GM23248 (cell line): ENCODE data around the gene RUNX1.

Experiments used
- EZH2 ChIP-seq: fragments of 200-600 bp; sonication (generic); IDR thresholded peaks from 2 replicates; pipeline ENCODE4 v1.6.1; 2018; ENCODE audit warnings: antibody characterized with exemption, mild to moderate bottlenecking; ENCODE audit not compliant: insufficient read depth, poor library complexity, severe bottlenecking
- EZH2phosphoT487 ChIP-seq: fragments of 200-600 bp; sonication (generic); IDR thresholded peaks from 2 replicates; pipeline ENCODE4 v1.6.1; 2018; ENCODE audit warnings: antibody characterized with exemption, moderate library complexity, mild to moderate bottlenecking, low read depth; ENCODE audit not compliant: insufficient read depth

DNA sequence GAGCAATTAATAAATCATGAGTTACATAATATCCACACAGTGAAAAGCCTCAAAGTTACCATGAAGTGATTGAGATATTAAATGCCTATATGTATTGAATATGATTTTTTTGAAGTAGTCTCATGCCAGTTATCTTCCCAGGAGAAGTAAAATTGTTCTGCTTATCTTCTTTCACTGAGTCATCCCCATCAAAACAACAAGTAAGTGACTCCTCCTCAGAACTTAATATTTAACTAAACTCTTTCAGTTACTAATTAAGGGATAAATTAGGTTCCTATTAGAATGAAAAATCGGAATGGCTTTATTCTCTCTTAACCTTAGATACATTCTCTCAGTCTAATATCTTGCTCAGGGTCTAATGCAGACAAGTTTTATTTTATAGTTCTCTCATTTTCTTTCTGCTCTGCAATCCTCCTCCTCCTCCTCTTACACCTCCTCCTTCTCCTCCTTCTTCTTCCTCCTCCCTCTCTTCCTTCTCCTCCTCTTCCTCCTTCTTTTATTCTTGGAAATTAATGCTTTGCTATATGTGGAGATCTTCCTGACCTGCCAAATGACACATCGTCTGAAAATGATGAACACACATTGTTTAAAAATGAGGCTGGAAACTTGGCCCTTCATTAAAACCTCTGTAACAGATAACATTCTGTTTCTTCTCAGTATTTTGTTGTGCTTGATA lies 110.9 kb downstream of the RUNX1 start:
- TF ChIP-seq EZH2 (no peak), EZH2phosphoT487 (no peak)
